Middle frontal gyrus (tissue), 1 donor: ENCODE measurements around the gene PLCL1.

Experiments used
- DNase-seq: peaks from one replicate; pipeline ENCODE4 v3.0.0-alpha.2; 2015; ENCODE audit warnings: low spot score; ENCODE audit errors: extremely low spot score

The PLCL1 gene

GRCh38 chr2:197885126-197885525, 80.7 kb downstream of the PLCL1 start:
- no peak for DNase-seq

- DNase-seq = no peak
Observed at GRCh38 chr2:197885587-197885986, 81.2 kb downstream of the PLCL1 start.

GRCh38 chr2:197888321-197888720, 83.9 kb downstream of the PLCL1 start:
- no peak for DNase-seq

GRCh38 chr2:197889041-197889440, 84.6 kb downstream of the PLCL1 start:
- DNase-seq = no peak

- no peak for DNase-seq
Observed at GRCh38 chr2:197890168-197890567, 85.8 kb downstream of the PLCL1 start.

GRCh38 chr2:197891897-197892442, 87.6 kb downstream of the PLCL1 start:
- DNase-seq = no peak

- no peak for DNase-seq
Observed at GRCh38 chr2:197893403-197894177, 89.2 kb downstream of the PLCL1 start.

- DNase-seq = no peak
Observed at GRCh38 chr2:197894751-197895274, 90.4 kb downstream of the PLCL1 start.

- no peak for DNase-seq
Observed at GRCh38 chr2:197897960-197898678, 93.7 kb downstream of the PLCL1 start.

GRCh38 chr2:197904446-197904845, 100.1 kb downstream of the PLCL1 start:
- no peak for DNase-seq

- no peak for DNase-seq
Observed at GRCh38 chr2:197908156-197908555, 103.8 kb downstream of the PLCL1 start.

GRCh38 chr2:197908990-197909776, 104.8 kb downstream of the PLCL1 start:
- peak; percentile 23 for DNase-seq

GRCh38 chr2:197911667-197912066, 107.3 kb downstream of the PLCL1 start:
- DNase-seq = no peak

GRCh38 chr2:197913084-197913483, 108.7 kb downstream of the PLCL1 start:
- DNase-seq = no peak

- no peak for DNase-seq
Observed at GRCh38 chr2:197914778-197915177, 110.4 kb downstream of the PLCL1 start.

GRCh38 chr2:197915548-197916265, 111.3 kb downstream of the PLCL1 start:
- DNase-seq = no peak

- no peak for DNase-seq
Observed at GRCh38 chr2:197919487-197919886, 115.1 kb downstream of the PLCL1 start.

- no peak for DNase-seq
Observed at GRCh38 chr2:197920088-197920487, 115.7 kb downstream of the PLCL1 start.

- DNase-seq = no peak
Observed at GRCh38 chr2:197920592-197921201, 116.3 kb downstream of the PLCL1 start.

- DNase-seq = no peak
Observed at GRCh38 chr2:197924483-197924882, 120.1 kb downstream of the PLCL1 start.
